ENCODE data around the gene TSHZ2.

TSHZ2 gene

DNA sequence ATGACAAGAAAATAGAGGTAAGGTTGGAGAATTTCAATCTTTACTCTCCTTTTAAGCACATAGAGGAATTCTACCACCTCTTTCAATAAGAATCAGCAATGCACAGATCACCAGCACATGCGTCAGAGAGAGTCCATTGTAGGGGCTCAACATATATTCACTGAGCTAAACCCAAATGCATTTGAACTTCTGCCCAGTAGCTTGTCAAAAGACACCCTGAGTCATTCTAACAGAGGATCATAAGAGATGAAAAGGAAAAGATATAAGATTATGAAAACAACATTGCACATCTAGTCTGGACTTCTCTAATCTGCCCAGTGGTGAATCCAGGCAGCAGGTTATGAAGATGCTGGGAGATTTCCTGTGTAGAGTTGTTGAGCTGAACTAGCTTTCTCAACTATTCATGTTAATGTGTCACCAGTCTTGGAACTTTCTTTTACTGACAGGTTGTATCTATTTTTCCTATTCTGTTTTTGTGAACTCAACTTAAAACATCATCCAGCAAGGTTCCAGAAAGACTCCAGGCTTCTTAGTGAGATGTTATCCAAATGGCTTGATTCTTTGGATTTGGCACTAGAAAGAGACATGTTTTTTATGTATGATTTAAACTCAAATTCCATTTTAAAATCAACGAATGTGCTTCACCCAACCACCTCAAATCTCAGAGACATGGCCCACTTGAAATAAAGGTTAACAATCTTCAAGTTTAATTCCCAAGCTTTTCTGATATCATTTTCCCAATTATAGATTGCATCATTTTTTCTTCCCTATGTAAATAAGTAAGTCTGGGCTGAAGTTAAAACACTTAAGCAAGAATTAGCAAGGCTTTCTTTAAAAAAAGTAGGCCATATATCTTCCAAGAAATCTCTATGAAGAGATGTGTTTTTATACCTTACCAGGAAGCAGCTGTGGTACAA lies 89.3 kb downstream of the TSHZ2 start:
- no peak for TF ChIP-seq GATA3 (IDR thresholded peaks at IDR 0.05; ENCODE audit: low read depth, low read length)
- TF ChIP-seq GATA2 (IDR thresholded peaks at IDR 0.05; ENCODE audit: low read depth, low read length), result no peak

- TF ChIP-seq GATA3 (IDR thresholded peaks at IDR 0.05; ENCODE audit: low read depth, low read length), result no peak
- TF ChIP-seq GATA2 (IDR thresholded peaks at IDR 0.05; ENCODE audit: low read depth, low read length), result no peak
Observed at GRCh38 chr20:53064935-53065334, 92.8 kb downstream of the TSHZ2 start.

DNA sequence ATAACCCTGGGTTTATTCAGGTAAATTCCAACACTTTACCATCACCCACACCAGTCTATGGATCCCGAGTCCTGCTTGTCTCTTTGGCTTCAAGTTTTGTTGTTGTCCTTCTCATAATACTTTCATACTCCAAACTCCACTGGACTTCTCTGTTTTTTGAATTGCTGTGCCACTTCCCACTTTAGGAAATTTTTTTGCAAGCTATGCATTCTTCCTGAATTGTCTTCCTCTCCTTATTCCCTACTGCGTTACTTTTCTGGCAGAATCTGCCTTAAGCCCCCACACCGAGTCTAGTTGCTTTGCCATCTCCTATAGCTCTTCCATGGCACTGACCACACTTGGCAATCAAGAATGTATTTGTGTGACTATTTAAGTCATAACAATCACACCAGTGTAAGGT lies 96.1 kb downstream of the TSHZ2 start:
- no peak for TF ChIP-seq GATA3 (IDR thresholded peaks at IDR 0.05; ENCODE audit: low read depth, low read length)
- TF ChIP-seq GATA2 (IDR thresholded peaks at IDR 0.05; ENCODE audit: low read depth, low read length), result no peak

DNA sequence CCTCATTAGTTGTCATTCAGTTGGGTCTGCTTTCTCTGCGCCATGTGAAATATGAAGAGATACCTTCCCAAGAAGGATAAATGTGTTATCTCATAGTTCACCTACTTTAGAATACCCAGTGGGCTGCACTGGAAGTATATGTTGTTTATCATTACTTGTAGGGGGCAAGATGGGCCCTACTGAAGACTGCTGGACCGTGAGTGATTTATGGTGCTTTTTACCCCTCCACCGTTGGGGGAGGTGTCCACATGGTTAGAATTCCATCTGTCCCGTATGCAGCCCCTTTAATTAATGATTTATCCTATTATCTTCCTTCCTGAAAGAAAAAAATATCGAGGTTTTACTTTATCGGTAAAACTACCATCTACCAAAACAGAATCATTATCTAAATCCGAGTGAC lies 97.0 kb downstream of the TSHZ2 start:
- TF ChIP-seq GATA2 (IDR thresholded peaks at IDR 0.05; ENCODE audit: low read depth, low read length) (no peak), GATA3 (IDR thresholded peaks at IDR 0.05; ENCODE audit: low read depth, low read length) (no peak)

GRCh38 chr20:53070224-53070623 lies 98.1 kb downstream of the TSHZ2 start:
- no peak for TF ChIP-seq GATA3 (IDR thresholded peaks at IDR 0.05; ENCODE audit: low read depth, low read length)
- TF ChIP-seq GATA2 (IDR thresholded peaks at IDR 0.05; ENCODE audit: low read depth, low read length), result no peak

- TF ChIP-seq GATA2 (IDR thresholded peaks at IDR 0.05; ENCODE audit: low read depth, low read length) (no peak), GATA3 (IDR thresholded peaks at IDR 0.05; ENCODE audit: low read depth, low read length) (no peak)
Observed at GRCh38 chr20:53070706-53071392, 98.7 kb downstream of the TSHZ2 start.

- no peak for TF ChIP-seq GATA2 (IDR thresholded peaks at IDR 0.05; ENCODE audit: low read depth, low read length)
- no peak for TF ChIP-seq GATA3 (IDR thresholded peaks at IDR 0.05; ENCODE audit: low read depth, low read length)
Observed at GRCh38 chr20:53071833-53072232, 99.7 kb downstream of the TSHZ2 start.

DNA sequence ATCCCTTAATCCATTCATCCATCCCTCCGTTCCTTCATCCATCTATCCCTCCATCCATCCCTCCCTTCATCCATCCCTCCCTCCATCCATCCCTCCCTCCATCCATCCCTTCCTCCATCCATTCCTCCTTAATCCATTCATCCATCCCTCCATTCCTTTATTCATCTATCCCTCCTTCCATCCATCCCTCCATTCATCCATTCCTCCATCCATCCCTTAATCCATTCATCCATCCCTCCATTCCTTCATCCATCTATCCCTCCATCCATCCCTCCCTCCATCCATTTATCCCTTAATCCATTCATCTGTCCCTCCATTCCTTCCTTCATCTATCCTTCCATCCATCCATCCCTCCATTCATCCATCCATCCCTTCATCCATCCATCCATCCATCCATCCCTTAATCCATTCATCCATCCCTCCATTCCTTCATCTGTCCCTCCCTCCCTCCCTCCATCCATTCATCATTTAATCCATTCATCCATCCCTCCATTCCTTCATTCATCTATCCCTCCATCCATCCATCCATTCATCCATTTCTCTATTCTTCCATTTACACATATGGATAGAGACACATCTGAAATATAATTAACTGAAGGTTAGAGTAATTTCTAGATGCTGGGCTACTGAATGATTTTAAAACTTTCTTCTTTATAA lies 100.9 kb downstream of the TSHZ2 start:
- TF ChIP-seq GATA2 (IDR thresholded peaks at IDR 0.05; ENCODE audit: low read depth, low read length) (no peak), GATA3 (IDR thresholded peaks at IDR 0.05; ENCODE audit: low read depth, low read length) (no peak)

DNA sequence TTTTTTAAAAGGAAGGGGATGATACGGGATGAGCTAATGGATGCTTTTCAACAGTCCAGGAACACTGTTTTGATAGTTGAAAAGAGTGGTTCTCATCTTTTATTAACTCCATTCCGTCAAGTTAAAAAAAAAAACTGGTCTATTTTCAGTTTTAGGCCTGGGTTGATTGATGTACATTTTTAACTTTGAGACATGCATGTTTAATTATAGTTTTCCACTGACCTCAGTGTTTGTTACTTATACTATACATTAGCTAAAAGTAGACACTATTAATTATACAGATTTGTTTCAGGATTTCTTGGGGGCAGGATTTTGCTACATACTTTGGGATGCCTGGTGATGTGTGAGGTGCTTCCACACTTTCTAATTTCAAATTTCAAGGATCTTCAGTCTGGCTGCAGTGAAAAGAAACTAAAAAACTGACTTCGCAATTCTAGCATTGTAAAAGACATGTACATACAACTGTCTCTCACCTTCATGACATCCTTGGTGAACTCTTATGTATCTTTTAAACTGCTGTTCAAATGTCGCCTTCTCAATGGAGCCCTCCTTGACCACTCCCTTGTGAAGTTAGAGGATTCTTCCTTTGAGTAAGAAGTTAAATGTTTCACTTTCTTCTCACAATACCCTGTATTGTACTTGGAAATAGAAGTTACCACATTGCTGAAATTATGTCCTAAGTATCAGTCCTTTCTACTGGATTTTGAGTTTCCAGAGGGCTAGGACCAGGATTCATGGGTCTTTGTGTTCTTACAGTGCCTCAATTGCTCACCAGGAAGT lies 101.7 kb downstream of the TSHZ2 start:
- no peak for TF ChIP-seq GATA2 (IDR thresholded peaks at IDR 0.05; ENCODE audit: low read depth, low read length)
- TF ChIP-seq GATA3 (IDR thresholded peaks at IDR 0.05; ENCODE audit: low read depth, low read length), result no peak

DNA sequence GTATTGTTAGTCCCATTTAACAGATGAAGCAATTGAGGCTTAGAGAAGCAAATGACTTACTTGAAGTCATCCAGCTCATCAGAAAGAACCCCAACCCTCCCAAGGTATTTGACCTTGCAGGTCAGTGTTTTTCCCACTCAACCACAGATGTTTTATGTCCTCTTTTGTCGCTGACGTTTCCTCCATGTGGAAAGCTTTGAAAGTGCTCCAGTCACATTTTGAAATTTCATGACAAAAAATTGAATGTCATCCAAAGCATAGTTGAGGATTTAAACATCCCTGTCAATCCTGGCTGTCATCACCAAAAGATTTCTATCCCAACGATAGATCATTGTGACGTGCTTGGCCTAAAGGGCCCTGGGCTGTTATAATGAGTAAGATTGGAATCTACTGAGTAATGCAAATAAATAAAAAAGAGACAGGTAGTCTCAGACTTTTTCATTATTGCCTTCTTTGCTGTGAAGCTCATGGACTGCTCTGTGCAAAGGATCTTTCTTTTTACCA lies 102.7 kb downstream of the TSHZ2 start:
- TF ChIP-seq GATA3 (IDR thresholded peaks at IDR 0.05; ENCODE audit: low read depth, low read length), result no peak
- TF ChIP-seq GATA2 (IDR thresholded peaks at IDR 0.05; ENCODE audit: low read depth, low read length), result no peak

DNA sequence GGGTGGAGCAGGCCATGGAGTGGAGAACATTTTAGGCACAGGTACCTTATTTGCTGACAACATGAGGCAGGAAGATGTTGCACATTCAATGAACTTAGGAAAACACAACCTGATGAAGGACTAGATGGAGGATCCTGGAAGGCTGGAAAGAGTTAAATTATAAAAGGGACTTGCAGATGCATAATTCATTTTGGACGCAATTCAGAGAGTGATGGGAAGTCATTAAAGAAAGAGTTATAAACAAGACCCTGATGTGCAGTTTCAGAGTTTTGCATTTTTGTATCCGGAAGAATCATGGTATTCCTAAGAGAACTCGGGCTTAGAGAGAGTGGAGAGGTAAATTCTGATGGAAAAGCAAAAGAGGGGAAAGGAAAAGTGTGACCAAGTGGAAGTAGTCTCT lies 104.5 kb downstream of the TSHZ2 start:
- TF ChIP-seq GATA3 (IDR thresholded peaks at IDR 0.05; ENCODE audit: low read depth, low read length) (no peak), GATA2 (IDR thresholded peaks at IDR 0.05; ENCODE audit: low read depth, low read length) (no peak)

DNA sequence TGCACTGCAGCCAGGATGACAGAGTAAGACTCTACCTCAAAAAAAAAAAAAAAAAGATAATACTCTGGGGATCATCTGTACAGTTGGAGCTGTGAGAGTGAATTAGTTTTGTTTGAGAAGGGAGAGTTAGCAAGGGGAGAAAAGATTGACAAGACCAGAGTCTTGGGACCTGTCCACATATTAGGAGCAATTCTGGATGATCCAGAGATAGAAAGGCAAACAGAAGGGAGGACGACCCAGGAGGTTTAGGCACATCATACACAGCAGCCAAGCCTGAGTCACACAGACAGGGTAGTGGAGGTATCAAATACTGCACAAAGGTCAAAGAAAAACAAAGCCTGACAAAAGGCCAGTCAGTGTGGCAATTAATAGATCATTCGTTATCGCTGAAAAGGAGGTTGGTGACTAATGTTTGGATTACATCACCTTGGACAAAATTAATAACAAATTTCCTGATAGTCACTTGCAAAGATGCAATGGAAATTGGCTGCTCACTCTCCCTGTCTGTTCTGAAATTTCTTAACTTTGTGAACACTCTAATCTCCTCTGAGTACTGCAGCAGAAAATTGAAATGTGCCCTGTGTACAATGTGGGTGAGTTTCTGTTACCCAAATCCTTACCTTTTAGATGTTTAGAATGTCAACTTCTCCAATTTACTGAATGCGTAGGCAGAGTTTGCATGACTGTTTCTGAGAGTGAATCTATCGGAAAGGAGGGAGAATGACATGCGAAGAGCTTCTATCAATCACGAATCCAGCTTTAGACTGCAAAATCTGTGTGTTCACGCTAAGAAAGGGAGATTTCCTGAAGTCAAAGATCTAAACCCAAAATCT lies 105.4 kb downstream of the TSHZ2 start:
- TF ChIP-seq GATA2 (IDR thresholded peaks at IDR 0.05; ENCODE audit: low read depth, low read length) (no peak), GATA3 (IDR thresholded peaks at IDR 0.05; ENCODE audit: low read depth, low read length) (no peak)

DNA sequence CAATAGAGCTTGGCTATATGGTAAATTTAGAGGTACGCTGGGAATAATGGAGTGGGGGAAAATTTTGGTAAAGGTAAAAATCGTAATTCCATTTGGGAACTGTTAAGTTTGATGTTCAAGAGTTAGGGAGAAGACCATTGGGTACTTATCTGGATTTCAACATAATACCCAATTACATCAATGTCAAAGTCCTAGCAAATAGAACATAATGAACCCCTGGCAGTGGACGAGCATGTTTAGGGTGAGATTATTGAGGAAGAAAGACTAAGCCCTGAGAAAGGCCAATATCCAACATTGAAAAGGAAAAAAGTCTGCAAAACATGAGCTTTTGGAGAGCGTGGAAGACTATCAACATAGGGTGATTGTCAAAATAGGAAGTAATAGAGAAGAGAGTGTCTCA lies 106.6 kb downstream of the TSHZ2 start:
- no peak for TF ChIP-seq GATA2 (IDR thresholded peaks at IDR 0.05; ENCODE audit: low read depth, low read length)
- TF ChIP-seq GATA3 (IDR thresholded peaks at IDR 0.05; ENCODE audit: low read depth, low read length), result no peak
